Epithelial cell of esophagus (primary cell): Measurements from ENCODE around the gene CPZ.
A peak's percentile ranks its signal among the peaks of the same experiment; 100 is the strongest.

Experiments
- DNase-seq: peaks from one replicate; pipeline ENCODE4 v3.0.0; 2010; ENCODE audit warnings: low read depth
- H3K4me3 ChIP-seq: 2 replicates; pipeline ENCODE4 v1.5.1; 2011; ENCODE audit warnings: mild to moderate bottlenecking, low read length, control low read depth
- CTCF ChIP-seq: IDR thresholded peaks from 2 replicates; pipeline ENCODE4 v1.5.1; 2011; ENCODE audit warnings: low read depth, mild to moderate bottlenecking, low read length, control low read depth, inconsistent platforms; ENCODE audit not compliant: insufficient read depth; ENCODE audit errors: missing control alignments

CPZ gene

GRCh38 chr4:8585186-8585585 lies 7.4 kb upstream of the CPZ start:
- no peak for DNase-seq
- no peak overlapping the region for H3K4me3 ChIP-seq
- TF ChIP-seq CTCF: peak; percentile 26

- TF ChIP-seq CTCF: no peak
- H3K4me3 ChIP-seq: no peak overlapping the region
- no peak for DNase-seq
Observed at GRCh38 chr4:8585721-8586212, 6.8 kb upstream of the CPZ start.

- H3K4me3 ChIP-seq: no peak overlapping the region
- TF ChIP-seq CTCF: no peak
- no peak for DNase-seq
Observed at GRCh38 chr4:8586246-8586645, 6.3 kb upstream of the CPZ start.

GRCh38 chr4:8586671-8587468 lies 5.7 kb upstream of the CPZ start:
- DNase-seq: no peak
- peak; percentile 24 for TF ChIP-seq CTCF
- no peak overlapping the region for H3K4me3 ChIP-seq

- H3K4me3 ChIP-seq: no peak overlapping the region
- DNase-seq: no peak
Observed at GRCh38 chr4:8587469-8588195, 4.9 kb upstream of the CPZ start.

GRCh38 chr4:8588196-8588470 lies 4.4 kb upstream of the CPZ start:
- no peak for TF ChIP-seq CTCF
- DNase-seq: no peak

More at GRCh38 chr4:8587469-8588195, 4.9 kb upstream of the CPZ start:
- no peak for TF ChIP-seq CTCF

More at GRCh38 chr4:8588196-8588470, 4.4 kb upstream of the CPZ start:
- H3K4me3 ChIP-seq: no peak overlapping the region
